Astrocyte of the cerebellum (primary cell): ENCODE data around the gene PRDM16.

Experiments used
- DNase-seq: peaks from one replicate; pipeline ENCODE4 v3.0.0-alpha.2; 2011; ENCODE audit warnings: low read depth
- H3K4me3 ChIP-seq: 2 replicates; pipeline ENCODE4 v1.5.1; 2011; ENCODE audit warnings: mild to moderate bottlenecking, low read depth, low read length, moderate library complexity
- in situ Hi-C: cut with HindIII; loops from 2 replicates; pipeline ENCODE4 v1.10.0; 2017; ENCODE audit warnings: low sequenced_read_pairs
- TF ChIP-seq, protein P1 (sequence below): IDR thresholded peaks from 2 replicates; pipeline ENCODE4 v1.5.1; 2012; ENCODE audit warnings: low read length, low read depth, moderate library complexity, mild to moderate bottlenecking; ENCODE audit errors: missing control alignments

PRDM16 gene

DNA sequence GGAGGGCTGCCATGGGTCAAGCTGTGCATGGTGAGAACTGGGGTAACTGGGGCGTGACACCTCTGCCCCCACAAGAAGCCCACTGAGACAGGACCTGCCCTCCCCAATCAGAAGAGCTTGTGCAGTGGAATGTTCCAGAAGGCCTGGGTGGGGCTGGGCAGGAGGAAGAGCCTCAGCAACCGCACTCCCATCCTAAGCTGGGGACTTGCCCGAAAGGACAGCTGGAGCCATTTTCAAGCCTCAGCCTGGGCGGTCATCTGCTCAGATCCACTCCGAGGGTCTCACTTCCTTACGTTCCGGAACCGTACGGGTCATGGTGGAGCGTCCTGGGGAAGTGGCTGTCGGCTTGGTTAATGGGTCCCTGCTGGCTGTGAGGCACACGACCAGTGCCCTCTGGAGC is 226.8 kb downstream of the PRDM16 start:
- in situ Hi-C loops: no loop called here
- H3K4me3 ChIP-seq: no peak overlapping the region
- no peak for DNase-seq
- TF ChIP-seq, protein P1, sequence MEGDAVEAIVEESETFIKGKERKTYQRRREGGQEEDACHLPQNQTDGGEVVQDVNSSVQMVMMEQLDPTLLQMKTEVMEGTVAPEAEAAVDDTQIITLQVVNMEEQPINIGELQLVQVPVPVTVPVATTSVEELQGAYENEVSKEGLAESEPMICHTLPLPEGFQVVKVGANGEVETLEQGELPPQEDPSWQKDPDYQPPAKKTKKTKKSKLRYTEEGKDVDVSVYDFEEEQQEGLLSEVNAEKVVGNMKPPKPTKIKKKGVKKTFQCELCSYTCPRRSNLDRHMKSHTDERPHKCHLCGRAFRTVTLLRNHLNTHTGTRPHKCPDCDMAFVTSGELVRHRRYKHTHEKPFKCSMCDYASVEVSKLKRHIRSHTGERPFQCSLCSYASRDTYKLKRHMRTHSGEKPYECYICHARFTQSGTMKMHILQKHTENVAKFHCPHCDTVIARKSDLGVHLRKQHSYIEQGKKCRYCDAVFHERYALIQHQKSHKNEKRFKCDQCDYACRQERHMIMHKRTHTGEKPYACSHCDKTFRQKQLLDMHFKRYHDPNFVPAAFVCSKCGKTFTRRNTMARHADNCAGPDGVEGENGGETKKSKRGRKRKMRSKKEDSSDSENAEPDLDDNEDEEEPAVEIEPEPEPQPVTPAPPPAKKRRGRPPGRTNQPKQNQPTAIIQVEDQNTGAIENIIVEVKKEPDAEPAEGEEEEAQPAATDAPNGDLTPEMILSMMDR: no peak

DNA sequence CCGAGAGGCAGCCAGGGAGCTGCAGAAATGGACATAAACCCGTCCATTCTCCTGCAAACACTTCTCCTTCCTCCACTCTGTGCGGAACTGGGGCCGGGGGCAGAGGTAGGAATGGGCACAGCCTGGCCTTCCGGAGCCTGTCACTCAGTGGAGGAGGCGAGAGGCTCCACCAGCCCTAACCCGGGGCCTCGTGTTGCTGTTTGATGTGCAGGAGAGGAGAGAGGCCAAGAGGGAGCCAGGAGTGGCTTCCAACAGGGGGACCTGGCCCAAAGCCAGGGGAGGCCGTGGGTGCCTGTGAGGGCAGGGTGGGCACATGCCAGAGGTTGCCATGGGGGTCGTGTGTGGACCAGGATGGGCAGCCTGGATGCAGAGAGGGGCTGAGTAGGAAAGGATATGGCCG is 227.3 kb downstream of the PRDM16 start:
- DNase-seq: no peak
- H3K4me3 ChIP-seq: no peak overlapping the region
- TF ChIP-seq, protein P1: no peak
- in situ Hi-C loops: no loop called here

DNA sequence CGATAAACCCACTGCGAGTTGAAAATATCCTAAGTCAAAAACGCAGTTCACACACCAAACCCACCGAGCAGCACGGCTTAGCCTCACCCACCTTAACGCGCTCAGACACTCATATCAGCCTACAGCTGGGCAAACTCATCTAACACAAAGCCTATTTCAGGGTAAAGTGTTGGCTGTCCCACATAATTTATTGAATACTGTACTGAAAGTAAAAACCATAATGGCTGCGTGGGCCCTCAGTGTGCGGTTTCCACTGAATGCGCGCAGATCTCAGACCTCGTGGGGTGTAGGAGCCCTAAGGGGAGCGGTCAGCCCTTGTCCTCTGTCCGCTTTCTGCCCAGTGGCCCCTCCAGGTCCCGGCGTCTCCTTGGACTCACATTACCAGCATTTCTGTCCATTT is 227.8 kb downstream of the PRDM16 start:
- H3K4me3 ChIP-seq: no peak overlapping the region
- in situ Hi-C loops: no loop called here
- TF ChIP-seq, protein P1: no peak
- no peak for DNase-seq

DNA sequence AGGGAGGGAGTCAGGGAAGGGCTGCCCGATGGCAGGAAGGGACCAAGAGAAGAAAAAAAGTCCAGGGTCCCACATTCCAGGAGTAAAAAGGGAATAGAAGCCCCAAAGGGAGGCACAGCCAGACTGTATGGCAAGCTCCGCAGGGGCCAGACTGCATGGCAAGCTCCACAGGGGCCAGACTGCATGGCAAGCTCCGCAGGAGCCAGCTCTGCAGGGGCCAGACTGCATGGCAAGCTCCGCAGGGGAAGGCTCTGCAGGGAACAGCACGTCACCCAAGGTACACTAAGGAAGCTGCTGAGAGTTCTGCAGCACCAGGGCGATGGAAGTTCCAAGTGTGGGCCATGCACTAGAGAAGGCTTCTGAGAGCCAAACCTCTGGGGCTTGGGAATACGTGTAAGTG is 228.8 kb downstream of the PRDM16 start:
- no peak for DNase-seq
- TF ChIP-seq, protein P1: no peak
- H3K4me3 ChIP-seq: no peak overlapping the region
- in situ Hi-C loops: no loop called here

DNA sequence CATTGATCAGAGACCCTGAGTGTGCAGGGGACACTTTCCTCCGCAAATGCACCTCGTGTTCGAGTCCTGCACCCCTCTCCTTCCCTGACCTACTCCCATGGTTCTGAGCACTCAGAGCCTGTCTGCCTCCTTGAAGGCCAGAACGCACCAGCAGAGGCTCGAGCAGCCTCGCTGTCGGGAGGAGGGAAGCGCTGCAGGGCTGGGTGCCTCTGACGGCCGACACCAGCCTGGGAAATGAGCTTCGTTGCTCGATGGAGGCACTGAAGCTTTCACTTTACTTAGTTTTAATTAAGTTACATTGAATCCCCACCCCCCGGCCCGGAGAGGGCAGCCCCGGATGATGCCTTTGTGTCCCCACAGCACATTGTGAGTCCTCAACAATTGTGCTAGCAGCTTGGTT is 229.2 kb downstream of the PRDM16 start:
- DNase-seq: no peak
- in situ Hi-C loops: no loop called here
- TF ChIP-seq, protein P1: no peak
- H3K4me3 ChIP-seq: no peak overlapping the region

DNA sequence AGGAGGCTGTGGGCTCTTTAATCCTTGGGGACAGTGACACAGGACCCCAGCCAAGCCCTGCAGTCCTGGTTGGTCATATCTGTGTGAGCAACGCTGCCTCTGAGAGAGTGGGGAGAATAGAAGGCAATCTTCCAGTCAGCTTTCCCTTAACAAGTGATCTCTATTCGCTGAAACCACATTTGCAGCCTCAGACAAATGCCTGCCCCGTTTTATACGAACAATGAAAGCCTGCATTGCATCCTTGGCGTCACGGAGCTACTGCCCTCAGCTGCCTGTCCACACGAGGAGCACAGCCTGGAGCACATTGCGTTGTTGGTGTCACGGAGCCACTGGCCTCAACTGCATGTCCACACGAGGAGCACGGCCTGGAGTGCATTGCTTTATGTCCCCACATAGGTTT is 235.2 kb downstream of the PRDM16 start:
- TF ChIP-seq, protein P1: no peak
- no peak overlapping the region for H3K4me3 ChIP-seq
- no peak for DNase-seq
- in situ Hi-C loops: no loop called here

DNA sequence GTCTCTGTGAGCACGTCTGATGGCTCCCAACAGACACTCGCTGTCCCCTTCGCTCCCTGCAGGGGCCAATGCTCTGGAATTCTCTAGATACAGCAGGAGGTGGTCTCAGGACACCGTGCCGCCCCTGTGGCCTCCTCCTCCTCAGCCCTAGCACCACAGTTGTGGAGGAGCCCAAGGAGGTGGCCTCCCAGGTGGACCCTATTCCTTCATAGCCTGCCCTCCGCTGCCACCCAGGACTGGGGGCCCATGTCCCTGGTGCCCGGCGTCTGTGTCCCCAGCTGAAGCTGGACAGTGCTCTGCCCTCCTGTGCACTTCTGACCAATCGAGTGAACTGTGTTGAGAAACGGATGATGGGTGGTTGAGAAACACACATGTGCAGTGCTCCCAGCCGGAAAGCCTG is 235.7 kb downstream of the PRDM16 start:
- in situ Hi-C loops: no loop called here
- TF ChIP-seq, protein P1: no peak
- no peak for DNase-seq
- no peak overlapping the region for H3K4me3 ChIP-seq
